Measurements from ENCODE around the gene GPA33. TPM values are rescaled to one million over a fixed set of nuclear protein-coding genes. Genes with fewer than 3 reads are reported as not detected.
A peak's percentile ranks its signal among the peaks of the same experiment; 100 is the strongest.
"Not testable (repeated sequence)": the region's sequence is repeated elsewhere in the genome, so short reads cannot be mapped to it uniquely, and the experiment has no call there.

GPA33 gene
- total RNA-seq, 3 donors from 2014 or later, result 0.15 to 3.6 (median 0.16) TPM

GRCh38 chr1:167054531-167054930 lies 35.6 kb downstream of the GPA33 start:
- H3K9me3 ChIP-seq, result no peaks in the 10 kb centered on the region
- H3K27me3 ChIP-seq, result peaks cover 0 to under 1% of the 10 kb centered on the region in 2 donors
- no peaks in the 10 kb centered on the region for H3K4me1 ChIP-seq
- no peak overlapping the region for H3K27ac ChIP-seq
- H3K36me3 ChIP-seq, result no peaks in the 10 kb centered on the region
- no peak overlapping the region for H3K4me3 ChIP-seq
- TF ChIP-seq CTCF (IDR thresholded peaks at IDR 0.05), result no peak
- TF ChIP-seq POLR2AphosphoS5 (IDR thresholded peaks at IDR 0.05), result no peak
- no peak for TF ChIP-seq POLR2A (IDR thresholded peaks at IDR 0.05)
- intact Hi-C loops (cut with DNase I; ENCODE audit: low total_unique reads), result no loop called here
- no peak for DNase-seq (ENCODE audit: low spot score in 2 of 2)

- intact Hi-C loops (cut with DNase I; ENCODE audit: low total_unique reads), result no loop called here
- Histone ChIP-seq H3K36me3 (no peaks in the 10 kb centered on the region), H3K9me3 (no peaks in the 10 kb centered on the region), H3K4me1 (no peaks in the 10 kb centered on the region), H3K4me3 (no peak overlapping the region), H3K27me3 (no peaks in the 10 kb centered on the region), H3K27ac (no peak overlapping the region)
- DNase-seq (ENCODE audit: low spot score in 2 of 2), result no peak
- TF ChIP-seq CTCF (IDR thresholded peaks at IDR 0.05) (peak in 1 of 3 donors; percentile 25), POLR2AphosphoS5 (IDR thresholded peaks at IDR 0.05) (no peak), POLR2A (IDR thresholded peaks at IDR 0.05) (no peak)
Observed at GRCh38 chr1:167052389-167052788, 37.8 kb downstream of the GPA33 start.

GRCh38 chr1:167051907-167052306 lies 38.3 kb downstream of the GPA33 start:
- no peak for DNase-seq (ENCODE audit: low spot score in 2 of 2)
- Histone ChIP-seq H3K9me3 (no peaks in the 10 kb centered on the region), H3K36me3 (no peaks in the 10 kb centered on the region), H3K4me1 (no peaks in the 10 kb centered on the region), H3K27ac (no peak overlapping the region), H3K4me3 (no peak overlapping the region), H3K27me3 (no peaks in the 10 kb centered on the region)
- intact Hi-C loops (cut with DNase I; ENCODE audit: low total_unique reads), result no loop called here
- TF ChIP-seq CTCF (IDR thresholded peaks at IDR 0.05) (no peak), POLR2AphosphoS5 (IDR thresholded peaks at IDR 0.05) (no peak), POLR2A (IDR thresholded peaks at IDR 0.05) (no peak)

- Histone ChIP-seq H3K36me3 (no peaks in the 10 kb centered on the region), H3K4me1 (no peaks in the 10 kb centered on the region), H3K9me3 (no peaks in the 10 kb centered on the region), H3K4me3 (peak overlapping the region; percentile 14 to 60 (median 53)), H3K27me3 (no peaks in the 10 kb centered on the region), H3K27ac (peak overlapping the region; percentile 0 to 71)
- peak; percentile 73 for DNase-seq (ENCODE audit: low spot score in 2 of 2)
- intact Hi-C loops (cut with DNase I; ENCODE audit: low total_unique reads), result no loop called here
- no peak for TF ChIP-seq POLR2AphosphoS5 (IDR thresholded peaks at IDR 0.05)
- TF ChIP-seq POLR2A (IDR thresholded peaks at IDR 0.05), result no peak
- TF ChIP-seq CTCF (IDR thresholded peaks at IDR 0.05), result no peak
Observed at GRCh38 chr1:167043752-167044488, 46.3 kb downstream of the GPA33 start.

- Histone ChIP-seq H3K9me3 (no peaks in the 10 kb centered on the region), H3K27ac (no peak overlapping the region), H3K27me3 (no peaks in the 10 kb centered on the region), H3K4me1 (no peaks in the 10 kb centered on the region), H3K36me3 (no peaks in the 10 kb centered on the region), H3K4me3 (no peak overlapping the region)
- TF ChIP-seq CTCF (IDR thresholded peaks at IDR 0.05) (no peak), POLR2AphosphoS5 (IDR thresholded peaks at IDR 0.05) (no peak), POLR2A (IDR thresholded peaks at IDR 0.05) (no peak)
- DNase-seq (ENCODE audit: low spot score in 2 of 2), result no peak
- intact Hi-C loops (cut with DNase I; ENCODE audit: low total_unique reads), result no loop called here
Observed at GRCh38 chr1:167033646-167034045, 56.5 kb downstream of the GPA33 start.

GRCh38 chr1:167029553-167029952 lies 60.6 kb downstream of the GPA33 start:
- DNase-seq (ENCODE audit: low spot score in 2 of 2); intact Hi-C loops (cut with DNase I; ENCODE audit: low total_unique reads); H3K4me3 ChIP-seq: not testable (repeated sequence)

More at GRCh38 chr1:167029553-167029952, 60.6 kb downstream of the GPA33 start:
- not testable (repeated sequence) for H3K27me3 ChIP-seq, H3K9me3 ChIP-seq, H3K27ac ChIP-seq, H3K36me3 ChIP-seq, H3K4me1 ChIP-seq
